Psoas muscle (tissue), 8 donors: ENCODE measurements around the gene CCL22. TPM values are rescaled to one million over a fixed set of nuclear protein-coding genes. Genes with fewer than 3 reads are reported as not detected.
A peak's percentile ranks its signal among the peaks of the same experiment; 100 is the strongest.

Experiments used
- ATAC-seq, 4 donors: fragments of 200-7000 bp; cut with Tn5 transposase; one replicate each; pipeline ENCODE4 v1.9.1; 2020; ENCODE audit warnings: moderate library complexity in 3 of 4, mild to moderate bottlenecking in 2 of 4
- DNase-seq, 2 donors: peaks; one replicate each; pipeline ENCODE4 v3.0.0-alpha.2; 2020
- H3K27ac ChIP-seq: fragments of 200-600 bp; one replicate; pipeline ENCODE4 v1.8.0; 2022
- H3K27me3 ChIP-seq, 3 donors: fragments of 200-600 bp in 1 of 3; one replicate each; pipeline versions ENCODE4 v1.6.1 to v1.8.0; 2013 to 2022; ENCODE audit warnings: low read length in 2 of 3, mild to moderate bottlenecking in 2 of 3, moderate library complexity in 1 of 3; ENCODE audit not compliant: insufficient read depth in 3 of 3
- H3K36me3 ChIP-seq, 2 donors: fragments of 200-600 bp in 1 of 2; one replicate each; pipeline versions ENCODE4 v1.6.1 to v1.8.0; 2013 to 2022; ENCODE audit warnings: low read depth in 1 of 2, mild to moderate bottlenecking in 1 of 2, moderate library complexity in 1 of 2; ENCODE audit not compliant: insufficient read depth in 1 of 2
- H3K4me1 ChIP-seq: fragments of 200-600 bp; one replicate; pipeline ENCODE4 v1.8.0; 2022
- H3K4me3 ChIP-seq: fragments of 200-600 bp; one replicate; pipeline ENCODE4 v1.8.0; 2022; ENCODE audit warnings: mild to moderate bottlenecking
- H3K9me3 ChIP-seq: fragments of 200-600 bp; one replicate; pipeline ENCODE4 v1.8.0; 2022
- CTCF ChIP-seq: fragments of 200-600 bp; IDR thresholded peaks from one replicate; pipeline ENCODE4 v1.8.0; 2022; ENCODE audit warnings: antibody characterized with exemption
- WGBS, 3 donors: extraction: QIAGEN DNeasy Blood & Tissue Kit; methylation state at CpG; one replicate each; pipeline versions ENCODE4 v1.1.6 to v1.1.7; 2013; 5-methylcytosine and 5-hydroxymethylcytosine counted together
- intact Hi-C, 2 donors: fragments of 100-400 bp; cut with DNase I; formaldehyde crosslinking; loops; one replicate each; pipeline versions ENCODE4 v1.11.0 to v1.14.2; 2022
- polyA plus RNA-seq, 3 donors: library from polyadenylated mRNA; stranded (reverse); fragments of 200-250 nt; gene quantifications; one replicate each; pipeline ENCODE4 v1.2.3, GENCODE V29; 2013
- total RNA-seq, 4 donors: library from RNA; stranded (reverse); fragmentation: NEBNext Ultra II Directional in 2 of 4; extraction: Animal tissue kit (Norgen Biotek cat#: 25700) in 2 of 4; gene quantifications; one replicate each; pipeline versions ENCODE4 v1.2.1 to v1.2.4, GENCODE V29; 2021 to 2023
- donor health status: healthy with polysubstance abuse.
- donor health status: DM: no; HTN: no; CAD: no; lungs with moderate emphysema.
- donor health status: Bipolar disorder and iron deficiency.
- donor health status: healthy.
- donor health status: DM: yes; HTN: yes; CAD: no.
- donor health status: DM: no; HTN: no; CAD: no.
- donor health status: DM: no; HTN: no; CAD: no.
- donor health status: DM: yes; HTN: yes; CAD: no.

CCL22 gene
- total and polyA plus RNA-seq, 7 donors: 0.04 to 0.12 TPM; not detected in 5

GRCh38 chr16:57409065-57409464 lies 50.5 kb downstream of the CCL22 start:
- Histone ChIP-seq H3K4me3 (no peak overlapping the region), H3K36me3 (no peaks in the 10 kb centered on the region), H3K9me3 (no peaks in the 10 kb centered on the region), H3K27me3 (peaks cover 0 to 9% (median 0%) of the 10 kb centered on the region in 3 donors), H3K4me1 (no peaks in the 10 kb centered on the region), H3K27ac (no peak overlapping the region)
- no peak for DNase-seq
- intact Hi-C loops: no loop called here
- ATAC-seq: no peak
- no peak for TF ChIP-seq CTCF
- 69 to 86% (median 71%) methylated on average over 5 of the region's 5 CpGs for WGBS, 3 donors

GRCh38 chr16:57409870-57410587 lies 51.4 kb downstream of the CCL22 start:
- Histone ChIP-seq H3K36me3 (no peaks in the 10 kb centered on the region), H3K4me3 (no peak overlapping the region), H3K27me3 (peaks cover 0 to 9% (median 0%) of the 10 kb centered on the region in 3 donors), H3K4me1 (no peaks in the 10 kb centered on the region), H3K9me3 (no peaks in the 10 kb centered on the region), H3K27ac (no peak overlapping the region)
- 49 to 56% (median 54%) methylated on average over 12 to 14 of the region's 14 CpGs for WGBS, 3 donors
- peak in 1 of 4 donors; percentile 31 for ATAC-seq
- DNase-seq: no peak
- TF ChIP-seq CTCF: no peak
- intact Hi-C loops: loop anchor here in 1 of 2 donors (10.0 kb wide), 1 partner anchor 325 kb away; no protein-coding TSS in a partner anchor

GRCh38 chr16:57411362-57411976 lies 52.9 kb downstream of the CCL22 start:
- Histone ChIP-seq H3K9me3 (no peaks in the 10 kb centered on the region), H3K4me3 (no peak overlapping the region), H3K4me1 (no peaks in the 10 kb centered on the region), H3K36me3 (no peaks in the 10 kb centered on the region), H3K27me3 (peaks cover 0 to 9% (median 0%) of the 10 kb centered on the region in 3 donors), H3K27ac (no peak overlapping the region)
- DNase-seq: no peak
- TF ChIP-seq CTCF: no peak
- no peak for ATAC-seq
- intact Hi-C loops: loop anchor here in 1 of 2 donors (10.0 kb wide), 1 partner anchor 327 kb away; no protein-coding TSS in a partner anchor
- WGBS, 3 donors: 42 to 53% (median 48%) methylated on average over 10 to 12 of the region's 12 CpGs

- Histone ChIP-seq H3K4me1 (peaks cover 4% of the 10 kb centered on the region), H3K9me3 (no peaks in the 10 kb centered on the region), H3K4me3 (no peak overlapping the region), H3K27ac (no peak overlapping the region), H3K27me3 (peaks cover 0 to 9% (median 0%) of the 10 kb centered on the region in 3 donors), H3K36me3 (no peaks in the 10 kb centered on the region)
- intact Hi-C loops: loop anchor here in 1 of 2 donors (10.0 kb wide), 1 partner anchor 328 kb away; no protein-coding TSS in a partner anchor
- DNase-seq (no peak), ATAC-seq (no peak)
- 92 to 97% (median 94%) methylated on average over 9 of the region's 9 CpGs for WGBS, 3 donors
- TF ChIP-seq CTCF: no peak
Observed at GRCh38 chr16:57412584-57412983, 54.0 kb downstream of the CCL22 start.
